ENCODE measurements around the gene PDGFA.

The PDGFA gene

DNA sequence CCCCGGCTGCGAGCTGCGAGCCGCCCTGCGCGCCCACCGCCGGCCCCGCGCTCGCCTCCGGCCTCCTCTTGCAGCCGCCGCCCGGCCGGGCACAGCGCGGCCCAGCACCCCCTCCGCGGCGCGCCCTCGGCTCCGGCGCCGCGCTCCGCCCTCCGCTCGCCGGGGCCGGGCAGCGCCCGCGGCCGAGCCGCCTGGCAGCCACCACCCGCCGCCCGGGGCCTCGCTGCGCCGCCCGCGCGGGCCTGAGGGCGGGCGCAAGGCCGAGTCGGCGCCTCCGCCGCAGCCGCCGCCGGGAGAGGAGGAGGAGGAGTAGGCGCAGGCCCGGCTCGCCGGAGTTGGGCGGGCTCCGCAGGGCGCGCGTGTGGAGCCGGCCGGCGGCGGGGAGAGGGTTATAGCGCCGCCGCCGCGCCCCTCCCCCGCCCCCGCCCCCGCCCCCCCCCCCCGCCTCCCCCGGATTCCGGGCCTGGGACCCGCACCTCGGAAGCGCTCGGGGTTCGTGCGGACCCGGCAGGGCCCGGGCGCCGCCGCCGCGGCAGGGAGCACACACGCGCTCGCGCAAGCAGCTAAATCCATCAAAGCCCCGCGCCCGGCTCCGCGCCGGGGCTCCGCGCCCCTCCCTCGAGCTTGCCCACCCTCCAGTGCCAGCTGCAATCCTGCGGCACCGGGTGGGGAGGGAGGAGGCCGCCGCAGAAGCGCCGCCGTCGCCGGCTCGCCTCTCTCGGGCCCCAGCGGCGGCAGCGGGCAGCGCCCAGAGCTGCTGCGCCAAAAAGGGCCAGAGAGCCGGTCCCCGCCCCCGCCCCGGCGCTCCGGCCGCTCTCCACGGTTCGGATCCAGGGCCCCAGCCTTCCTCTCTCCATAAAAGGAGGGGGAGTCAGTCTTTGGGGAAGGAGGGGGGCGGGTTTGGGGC, at the start of gene PDGFA:
TSS of gene PDGFA (minus strand) at position 363 of the 907 bp plus-strand sequence. CDS start 845 bp downstream, outside the sequence.
- CTCF ChIA-PET, result no interaction called here
- POLR2A ChIA-PET, result no interaction called here
- DNase-seq (ENCODE audit: extremely low spot score), result no peak
- TF ChIP-seq, protein P1, sequence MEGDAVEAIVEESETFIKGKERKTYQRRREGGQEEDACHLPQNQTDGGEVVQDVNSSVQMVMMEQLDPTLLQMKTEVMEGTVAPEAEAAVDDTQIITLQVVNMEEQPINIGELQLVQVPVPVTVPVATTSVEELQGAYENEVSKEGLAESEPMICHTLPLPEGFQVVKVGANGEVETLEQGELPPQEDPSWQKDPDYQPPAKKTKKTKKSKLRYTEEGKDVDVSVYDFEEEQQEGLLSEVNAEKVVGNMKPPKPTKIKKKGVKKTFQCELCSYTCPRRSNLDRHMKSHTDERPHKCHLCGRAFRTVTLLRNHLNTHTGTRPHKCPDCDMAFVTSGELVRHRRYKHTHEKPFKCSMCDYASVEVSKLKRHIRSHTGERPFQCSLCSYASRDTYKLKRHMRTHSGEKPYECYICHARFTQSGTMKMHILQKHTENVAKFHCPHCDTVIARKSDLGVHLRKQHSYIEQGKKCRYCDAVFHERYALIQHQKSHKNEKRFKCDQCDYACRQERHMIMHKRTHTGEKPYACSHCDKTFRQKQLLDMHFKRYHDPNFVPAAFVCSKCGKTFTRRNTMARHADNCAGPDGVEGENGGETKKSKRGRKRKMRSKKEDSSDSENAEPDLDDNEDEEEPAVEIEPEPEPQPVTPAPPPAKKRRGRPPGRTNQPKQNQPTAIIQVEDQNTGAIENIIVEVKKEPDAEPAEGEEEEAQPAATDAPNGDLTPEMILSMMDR (IDR thresholded peaks at IDR 0.05; ENCODE audit: control extremely low read depth, extremely low read depth, low read depth, missing control alignments), result no peak

DNA sequence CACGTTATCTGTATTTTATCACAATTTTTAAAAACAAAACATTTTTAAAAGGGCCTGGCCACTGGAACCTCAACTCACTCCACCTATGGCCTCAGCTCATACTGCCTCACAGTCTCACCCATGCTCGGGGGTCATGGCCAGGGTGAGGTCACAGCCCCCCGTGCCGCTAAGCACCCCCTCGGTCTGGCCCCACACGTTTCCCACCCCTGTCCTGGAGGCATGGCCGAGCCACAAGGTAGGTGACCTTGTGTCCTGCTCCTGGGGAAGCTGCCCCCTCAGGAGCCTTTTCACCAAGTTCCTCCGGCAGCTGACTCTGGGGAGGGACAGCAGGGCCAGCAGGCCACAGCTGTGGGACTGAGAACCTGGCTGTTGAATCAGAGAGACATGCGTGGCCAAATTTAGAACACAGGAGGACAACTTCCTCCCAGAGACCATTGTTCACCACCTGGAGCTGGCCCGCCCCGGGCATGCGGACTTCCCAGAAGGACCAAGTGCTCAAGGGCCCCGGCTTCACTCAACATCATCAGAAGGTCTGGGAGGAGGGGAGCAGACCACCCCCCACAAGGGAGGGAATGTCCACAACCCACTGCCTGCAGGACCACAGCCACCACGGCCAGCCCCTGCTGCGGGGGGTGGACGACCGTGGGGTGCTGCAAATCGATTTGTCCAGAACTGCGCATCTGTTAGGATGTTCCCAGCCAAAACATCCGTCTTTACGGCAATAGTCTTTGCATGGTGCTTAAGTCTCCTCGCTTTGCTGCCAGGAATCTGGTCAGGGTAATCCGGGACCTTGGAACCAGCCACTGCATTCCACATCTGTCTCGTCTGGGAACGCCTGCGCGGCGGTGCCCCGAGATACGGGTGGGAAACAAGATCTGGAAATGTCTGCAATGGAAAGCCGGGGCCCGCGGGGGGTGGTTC, 48.6 kb upstream of the PDGFA start:
- CTCF ChIA-PET, result no interaction called here

DNA sequence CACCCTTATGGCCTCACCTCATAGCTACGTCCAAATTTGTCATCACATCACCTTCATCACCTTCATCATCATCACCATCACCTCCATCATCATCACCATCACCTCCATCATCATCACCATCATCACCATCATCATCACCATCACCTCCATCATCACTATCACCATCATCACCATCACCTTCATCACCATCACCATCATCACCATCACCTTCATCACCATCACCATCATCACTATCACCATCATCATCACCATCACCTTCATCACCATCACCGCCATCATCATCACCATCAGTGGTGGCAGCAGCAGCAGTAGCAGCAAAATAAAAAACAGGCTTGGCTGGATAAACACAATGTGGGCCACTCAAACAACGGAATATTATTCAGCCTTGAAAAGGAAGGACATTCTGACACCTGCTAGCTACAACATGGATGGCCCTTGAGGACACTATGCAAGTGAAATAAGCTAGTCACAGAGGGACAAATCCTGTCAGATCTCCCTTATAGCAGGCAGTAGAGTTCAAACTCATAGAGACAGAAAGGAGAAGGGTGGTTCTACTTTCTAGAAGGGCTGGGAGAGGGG, 47.7 kb upstream of the PDGFA start:
- TF ChIP-seq, protein P1 (IDR thresholded peaks at IDR 0.05; ENCODE audit: control extremely low read depth, extremely low read depth, low read depth, missing control alignments), result no peak
- ChIA-PET CTCF (no interaction called here), POLR2A (no interaction called here)

More for the DNA sequence above, 48.6 kb upstream of the PDGFA start:
- POLR2A ChIA-PET, result no interaction called here
- TF ChIP-seq, protein P1 (IDR thresholded peaks at IDR 0.05; ENCODE audit: control extremely low read depth, extremely low read depth, low read depth, missing control alignments), result no peak
- DNase-seq (ENCODE audit: extremely low spot score), result no peak

DNA sequence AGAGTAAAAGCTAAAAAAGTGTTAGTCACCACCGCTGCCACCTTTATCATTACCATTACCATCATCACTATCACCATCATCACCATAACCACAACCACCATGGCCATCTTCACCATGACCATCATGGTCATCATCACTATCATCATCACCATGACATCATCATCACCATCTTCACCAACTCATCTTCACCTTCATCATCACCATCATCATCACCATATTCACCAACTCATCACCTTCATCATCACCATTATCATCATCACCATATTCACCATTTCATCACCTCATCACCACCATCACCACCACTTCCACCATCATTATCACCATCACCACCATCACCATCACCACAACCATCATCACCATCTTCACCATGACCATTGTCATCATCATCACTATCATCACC, 46.5 kb upstream of the PDGFA start:
- CTCF ChIA-PET, result interaction anchor here (0.7 kb wide), 1 partner anchor 302 kb away, joined by 3 read pairs; no protein-coding TSS in a partner anchor
- TF ChIP-seq, protein P1 (IDR thresholded peaks at IDR 0.05; ENCODE audit: control extremely low read depth, extremely low read depth, low read depth, missing control alignments), result no peak
- POLR2A ChIA-PET, result no interaction called here
- DNase-seq (ENCODE audit: extremely low spot score), result no peak

More for the DNA sequence above, 47.7 kb upstream of the PDGFA start:
- no peak for DNase-seq (ENCODE audit: extremely low spot score)

DNA sequence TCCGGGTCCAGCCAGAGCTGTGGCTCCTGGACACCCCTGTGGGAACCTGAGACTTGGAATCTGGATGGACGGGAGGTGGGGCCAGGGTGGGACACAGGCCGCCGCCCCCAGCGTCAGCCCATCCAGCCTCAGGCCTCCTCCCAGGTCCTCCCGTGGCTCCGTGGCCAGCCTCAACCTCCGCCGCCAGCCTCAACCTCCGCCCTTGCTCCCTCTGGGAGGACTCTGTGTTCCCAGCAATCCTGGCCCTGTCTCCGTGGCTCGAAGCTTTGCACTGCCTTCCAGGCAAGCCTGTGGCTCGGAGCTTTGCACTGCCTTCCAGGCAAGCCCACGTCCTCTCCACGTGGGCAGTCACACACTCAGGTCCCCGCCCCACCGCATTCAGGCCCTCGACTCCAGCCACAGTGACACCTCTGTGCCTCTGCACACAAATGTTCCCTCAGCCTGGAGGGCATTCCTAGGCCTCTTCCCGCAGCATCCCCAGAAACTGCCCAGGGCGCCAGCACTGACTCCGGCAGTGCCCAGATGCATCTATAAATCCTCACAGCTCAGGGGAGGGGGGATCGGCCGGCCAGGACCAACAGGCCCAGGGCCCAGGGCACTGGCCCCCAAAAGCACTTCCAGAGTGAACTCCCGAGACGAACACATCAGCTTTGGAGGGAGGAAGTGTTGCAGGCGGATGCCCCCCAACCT, 44.7 kb upstream of the PDGFA start:
- DNase-seq (ENCODE audit: extremely low spot score), result no peak
- CTCF ChIA-PET, result no interaction called here
- TF ChIP-seq, protein P1 (IDR thresholded peaks at IDR 0.05; ENCODE audit: control extremely low read depth, extremely low read depth, low read depth, missing control alignments), result no peak
- POLR2A ChIA-PET, result no interaction called here

All from GM10248 (cell line).